ENCODE data around the gene PPP2R1A. TPM values are rescaled to one million over a fixed set of nuclear protein-coding genes. Genes with fewer than 3 reads are reported as not detected.

Gene PPP2R1A
- total and polyA plus RNA-seq, 12 donors, result 238 to 469 (median 401) TPM

DNA sequence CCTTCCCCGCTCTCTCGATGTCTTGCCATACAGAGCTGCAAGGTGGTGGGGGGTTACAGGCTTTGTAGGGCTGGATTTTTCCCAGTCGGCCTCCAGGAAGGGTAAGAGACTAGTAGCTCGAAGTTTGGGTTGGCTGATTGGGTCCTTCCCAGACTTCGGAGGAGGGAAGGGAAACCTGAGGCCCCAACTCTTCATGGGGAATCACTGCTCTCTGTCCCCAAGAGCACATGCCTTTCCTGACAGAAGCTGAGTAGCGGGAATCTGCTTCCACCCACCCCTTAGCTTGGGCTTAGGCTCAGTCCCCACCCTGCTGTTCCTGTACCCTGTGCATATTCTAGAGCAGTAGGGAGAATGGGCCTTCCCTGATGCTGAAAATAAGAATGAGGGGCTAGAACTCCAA, 39.7 kb downstream of the PPP2R1A start:
- 91 to 94% methylated on average over 6 of the region's 6 CpGs for WGBS, 2 donors
- Histone ChIP-seq H3K36me3 (peaks cover 0 to 67% (median 36%) of the 10 kb centered on the region in 9 donors), H3K9me3 (no peaks in the 10 kb centered on the region), H3K27ac (no peak overlapping the region), H3K27me3 (no peaks in the 10 kb centered on the region), H3K4me3 (no peak overlapping the region), H3K4me1 (no peaks in the 10 kb centered on the region)
- DNase-seq, result no peak
- intact Hi-C loops (cut with DNase I), result no loop called here
- peak in 2 of 8 donors; percentile 8 to 22 for ATAC-seq
- TF ChIP-seq, protein P1, sequence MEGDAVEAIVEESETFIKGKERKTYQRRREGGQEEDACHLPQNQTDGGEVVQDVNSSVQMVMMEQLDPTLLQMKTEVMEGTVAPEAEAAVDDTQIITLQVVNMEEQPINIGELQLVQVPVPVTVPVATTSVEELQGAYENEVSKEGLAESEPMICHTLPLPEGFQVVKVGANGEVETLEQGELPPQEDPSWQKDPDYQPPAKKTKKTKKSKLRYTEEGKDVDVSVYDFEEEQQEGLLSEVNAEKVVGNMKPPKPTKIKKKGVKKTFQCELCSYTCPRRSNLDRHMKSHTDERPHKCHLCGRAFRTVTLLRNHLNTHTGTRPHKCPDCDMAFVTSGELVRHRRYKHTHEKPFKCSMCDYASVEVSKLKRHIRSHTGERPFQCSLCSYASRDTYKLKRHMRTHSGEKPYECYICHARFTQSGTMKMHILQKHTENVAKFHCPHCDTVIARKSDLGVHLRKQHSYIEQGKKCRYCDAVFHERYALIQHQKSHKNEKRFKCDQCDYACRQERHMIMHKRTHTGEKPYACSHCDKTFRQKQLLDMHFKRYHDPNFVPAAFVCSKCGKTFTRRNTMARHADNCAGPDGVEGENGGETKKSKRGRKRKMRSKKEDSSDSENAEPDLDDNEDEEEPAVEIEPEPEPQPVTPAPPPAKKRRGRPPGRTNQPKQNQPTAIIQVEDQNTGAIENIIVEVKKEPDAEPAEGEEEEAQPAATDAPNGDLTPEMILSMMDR (IDR thresholded peaks at IDR 0.05), result no peak

DNA sequence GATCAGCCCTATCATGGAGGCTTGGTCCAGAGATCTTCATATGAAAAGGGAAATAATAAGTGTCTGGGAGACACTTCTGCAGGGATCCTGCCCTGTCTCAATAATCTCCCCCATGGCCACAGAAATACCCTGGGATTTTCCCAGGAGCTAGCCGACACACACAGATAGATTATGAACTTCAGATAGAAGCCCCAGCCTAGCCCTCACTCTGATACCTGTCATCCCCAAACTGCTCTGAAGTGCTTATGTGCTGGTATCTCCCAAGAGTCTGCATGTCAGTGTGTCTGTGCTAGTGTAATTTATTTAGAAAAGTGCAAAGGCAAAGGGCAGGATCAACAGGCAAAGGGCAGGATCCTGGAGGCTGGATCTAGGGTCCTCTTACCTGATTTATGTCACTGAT, 40.8 kb downstream of the PPP2R1A start:
- Histone ChIP-seq H3K36me3 (peaks cover 0 to 56% (median 26%) of the 10 kb centered on the region in 9 donors), H3K27me3 (no peaks in the 10 kb centered on the region), H3K4me3 (no peak overlapping the region), H3K4me1 (no peaks in the 10 kb centered on the region), H3K27ac (no peak overlapping the region), H3K9me3 (no peaks in the 10 kb centered on the region)
- no peak for DNase-seq
- TF ChIP-seq, protein P1 (IDR thresholded peaks at IDR 0.05), result no peak
- 47 to 60% methylated on average over 1 of the region's 1 CpG for WGBS, 2 donors
- intact Hi-C loops (cut with DNase I), result loop anchor here in 1 of 10 donors (5.0 kb wide), 1 partner anchor 38 kb away; the partner anchor contains the start of gene PPP2R1A
- ATAC-seq, result no peak

DNA sequence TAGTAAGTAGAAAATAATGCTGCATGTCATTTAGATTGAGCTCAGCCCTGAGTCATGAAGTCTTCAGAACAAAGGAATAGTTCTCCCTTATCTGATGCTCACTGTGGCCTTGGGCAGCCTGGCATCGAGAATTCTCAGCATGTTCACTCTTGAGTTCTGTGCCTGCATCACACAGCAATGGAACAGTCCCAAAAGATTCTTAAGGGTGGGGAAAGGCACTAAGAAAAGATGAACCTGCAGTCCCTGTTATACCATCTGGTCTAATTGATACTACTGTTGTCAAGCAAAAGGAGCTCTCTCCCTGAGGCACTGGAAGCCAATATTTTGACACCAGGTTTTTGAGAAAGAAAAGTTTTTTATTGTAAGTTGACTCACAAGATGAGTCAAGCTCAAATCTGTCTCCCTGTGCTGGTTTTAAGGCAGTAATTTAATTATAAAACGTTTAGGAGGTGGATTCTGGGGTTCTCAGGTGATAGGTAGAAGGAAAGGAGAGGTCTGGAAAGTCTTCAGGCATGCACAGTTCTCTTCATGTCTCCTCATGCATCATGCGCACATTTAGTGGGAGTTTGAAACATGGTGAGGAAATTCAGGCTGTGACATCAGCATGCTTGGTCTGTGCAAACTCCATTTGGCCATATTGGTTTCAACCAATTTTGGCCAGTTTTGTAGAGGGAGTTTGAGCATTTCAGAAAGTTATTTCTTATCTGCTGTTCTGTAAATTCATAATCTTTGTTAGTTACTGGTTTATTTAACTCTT, 41.5 kb downstream of the PPP2R1A start:
- no peak for DNase-seq
- H3K4me1 ChIP-seq, result no peaks in the 10 kb centered on the region
- intact Hi-C loops (cut with DNase I), result loop anchor here in 1 of 10 donors (5.0 kb wide), 1 partner anchor 39 kb away; the partner anchor contains the start of gene PPP2R1A
- TF ChIP-seq, protein P1 (IDR thresholded peaks at IDR 0.05), result no peak
- no peaks in the 10 kb centered on the region for H3K27me3 ChIP-seq
- no peak for ATAC-seq
- WGBS, 2 donors, result 53 to 68% methylated on average over 3 of the region's 3 CpGs
- H3K36me3 ChIP-seq, result peaks cover 0 to 49% (median 19%) of the 10 kb centered on the region in 9 donors
- no peaks in the 10 kb centered on the region for H3K9me3 ChIP-seq
- no peak overlapping the region for H3K27ac ChIP-seq
- H3K4me3 ChIP-seq, result no peak overlapping the region

DNA sequence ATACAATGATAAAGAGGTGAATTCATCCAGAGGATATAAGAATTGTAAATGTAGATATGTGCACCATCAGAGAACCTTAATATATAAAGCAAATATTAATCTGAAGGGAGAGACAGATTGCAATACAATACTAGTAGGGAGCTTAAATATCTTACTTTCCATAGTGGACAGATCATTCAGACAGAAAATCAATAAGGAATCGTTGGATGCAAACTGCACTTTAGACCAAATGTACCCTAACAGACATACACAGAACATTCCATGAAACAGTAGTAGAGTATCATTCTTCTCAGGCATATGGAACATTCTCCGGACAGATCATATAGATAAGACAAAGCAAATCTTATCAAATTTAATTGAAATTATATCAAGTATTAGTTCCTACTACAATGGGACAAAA, 44.6 kb downstream of the PPP2R1A start:
- no peaks in the 10 kb centered on the region for H3K9me3 ChIP-seq
- H3K36me3 ChIP-seq, result peaks cover 0 to 18% (median 0%) of the 10 kb centered on the region in 9 donors
- no peak overlapping the region for H3K4me3 ChIP-seq
- DNase-seq, result no peak
- no peak overlapping the region for H3K27ac ChIP-seq
- intact Hi-C loops (cut with DNase I), result loop anchor here in 1 of 10 donors (5.0 kb wide), 1 partner anchor 42 kb away; the partner anchor contains the start of gene PPP2R1A
- H3K4me1 ChIP-seq, result no peaks in the 10 kb centered on the region
- 83 to 88% methylated on average over 2 of the region's 2 CpGs for WGBS, 2 donors
- TF ChIP-seq, protein P1 (IDR thresholded peaks at IDR 0.05), result no peak
- H3K27me3 ChIP-seq, result no peaks in the 10 kb centered on the region
- no peak for ATAC-seq

All from heart right ventricle (tissue), 16 donors.